Calu3 (cell line): ENCODE measurements around the gene CYB5D1. TPM values are rescaled to one million over a fixed set of nuclear protein-coding genes. Genes with fewer than 3 reads are reported as not detected.

ENCODE experiments used
- BruUV-seq: library from RNA; stranded (reverse); fragments of 400-500 nt; replicated peaks from 2 replicates; lab custom pipeline; 2021; lab: Mats Ljungman, UMichigan
- CTCF ChIA-PET: fragments of 300-600 bp; sonication (Branson Sonifier 250); formaldehyde crosslinking; loops from one replicate; lab custom pipeline; 2022; ENCODE audit warnings: antibody characterized with exemption; lab: Charles Lee
- DNase-seq: peaks from one replicate; pipeline ENCODE4 v3.0.0; 2022
- H3K27ac Mint-ChIP-seq: one replicate; pipeline ENCODE4 v1.8.0; 2022; ENCODE audit warnings: mixed read lengths; ENCODE audit not compliant: unreplicated experiment
- H3K27me3 Mint-ChIP-seq: one replicate; pipeline ENCODE4 v1.8.0; 2022; ENCODE audit warnings: mixed read lengths; ENCODE audit not compliant: unreplicated experiment
- H3K36me3 Mint-ChIP-seq: one replicate; pipeline ENCODE4 v1.8.0; 2022; ENCODE audit warnings: mild to moderate bottlenecking, moderate library complexity, mixed read lengths; ENCODE audit not compliant: insufficient read depth, unreplicated experiment
- H3K4me1 Mint-ChIP-seq: one replicate; pipeline ENCODE4 v1.8.0; 2022; ENCODE audit warnings: mild to moderate bottlenecking, low read depth, mixed read lengths; ENCODE audit not compliant: unreplicated experiment
- H3K4me3 Mint-ChIP-seq: one replicate; pipeline ENCODE4 v1.8.0; 2022; ENCODE audit warnings: mild to moderate bottlenecking, low read depth, moderate library complexity, mixed read lengths; ENCODE audit not compliant: unreplicated experiment
- H3K9me3 Mint-ChIP-seq: one replicate; pipeline ENCODE4 v1.8.0; 2022; ENCODE audit warnings: low read depth, mixed read lengths; ENCODE audit not compliant: unreplicated experiment
- CTCF ChIP-seq: fragments of 200-600 bp; IDR thresholded peaks from one replicate; pipeline ENCODE4 v1.8.0; 2022; ENCODE audit warnings: antibody characterized with exemption; ENCODE audit not compliant: unreplicated experiment
- intact Hi-C: fragments of 100-400 bp; cut with micrococcal nuclease; formaldehyde crosslinking; loops from one replicate; pipeline ENCODE4 v1.10.0; 2022; ENCODE audit not compliant: unreplicated experiment
- total RNA-seq: library from RNA; stranded (reverse); gene quantifications from 2 replicates; pipeline ENCODE4 v1.2.3, GENCODE V29; 2022

CYB5D1 gene
- total RNA-seq, 1 experiment from 2014 or later = 8.0 TPM

- Mint-ChIP-seq H3K4me3 (peak overlapping the region; percentile 82), H3K9me3 (no peaks in the 10 kb centered on the region), H3K27me3 (peaks cover 13% of the 10 kb centered on the region), H3K36me3 (peaks cover 88% of the 10 kb centered on the region), H3K4me1 (peaks cover 57% of the 10 kb centered on the region), H3K27ac (peak overlapping the region; percentile 72)
- no peak for DNase-seq
- TF ChIP-seq CTCF = no peak
- intact Hi-C loops = no loop called here
- CTCF ChIA-PET = interaction anchor here (0.5 kb wide), 1 partner anchor 48 kb away, joined by 5 read pairs; no protein-coding TSS in a partner anchor
- no TSS peak for BruUV-seq
Measured at GRCh38 chr17:7837408-7838088, 20.3 kb upstream of the CYB5D1 start.

GRCh38 chr17:7838090-7839075, 19.4 kb upstream of the CYB5D1 start:
- peaks cover 5% of the 10 kb centered on the region for H3K27me3 Mint-ChIP-seq
- peak overlapping the region; percentile 96 for H3K4me3 Mint-ChIP-seq
- H3K27ac Mint-ChIP-seq = peak overlapping the region; percentile 88
- peaks cover 54% of the 10 kb centered on the region for H3K4me1 Mint-ChIP-seq
- H3K9me3 Mint-ChIP-seq = no peaks in the 10 kb centered on the region
- H3K36me3 Mint-ChIP-seq = peaks cover 95% of the 10 kb centered on the region
- no peak for DNase-seq
- no TSS peak for BruUV-seq
- TF ChIP-seq CTCF = no peak
- intact Hi-C loops = no loop called here
- CTCF ChIA-PET = interaction anchor here (0.6 kb wide), 2 partner anchors 24 to 33 kb away, joined by 3 to 4 read pairs; no protein-coding TSS in a partner anchor

GRCh38 chr17:7839190-7839875, 18.5 kb upstream of the CYB5D1 start:
- CTCF ChIA-PET = interaction anchor here (0.6 kb wide), 1 partner anchor 25 kb away, joined by 3 read pairs; no protein-coding TSS in a partner anchor
- Mint-ChIP-seq H3K27ac (peak overlapping the region; percentile 88), H3K4me3 (peak overlapping the region; percentile 96), H3K27me3 (no peaks in the 10 kb centered on the region), H3K36me3 (peaks cover 95% of the 10 kb centered on the region), H3K4me1 (peaks cover 50% of the 10 kb centered on the region), H3K9me3 (no peaks in the 10 kb centered on the region)
- intact Hi-C loops = no loop called here
- DNase-seq = no peak
- BruUV-seq = no TSS peak
- no peak for TF ChIP-seq CTCF

GRCh38 chr17:7839876-7840261, 17.9 kb upstream of the CYB5D1 start:
- peak overlapping the region; percentile 96 for H3K4me3 Mint-ChIP-seq
- no peak for TF ChIP-seq CTCF
- BruUV-seq = no TSS peak
- intact Hi-C loops = no loop called here
- H3K27me3 Mint-ChIP-seq = no peaks in the 10 kb centered on the region
- H3K9me3 Mint-ChIP-seq = no peaks in the 10 kb centered on the region
- H3K36me3 Mint-ChIP-seq = peaks cover 95% of the 10 kb centered on the region
- H3K4me1 Mint-ChIP-seq = peaks cover 50% of the 10 kb centered on the region
- CTCF ChIA-PET = no interaction called here
- DNase-seq = no peak
- no peak overlapping the region for H3K27ac Mint-ChIP-seq
